ENCODE measurements around the gene SPATC1L.

The SPATC1L gene

GRCh38 chr21:46183910-46184624 lies at the start of gene SPATC1L:
TSS of gene SPATC1L (minus strand) at chr21:46184459. CDS start at chr21:46182816, 1,643 bp downstream.
- peak; percentile 72 for DNase-seq (ENCODE audit: extremely low spot score)
- TF ChIP-seq PKNOX1 (IDR thresholded peaks at IDR 0.05) (no peak), BHLHE40 (IDR thresholded peaks at IDR 0.05; ENCODE audit: borderline replicate concordance) (no peak), SP1 (IDR thresholded peaks at IDR 0.05) (no peak), FOXA1 (IDR thresholded peaks at IDR 0.05) (no peak), ARNT (IDR thresholded peaks at IDR 0.05) (no peak), FOXM1 (IDR thresholded peaks at IDR 0.05; ENCODE audit: borderline replicate concordance) (no peak), LEF1 (IDR thresholded peaks at IDR 0.05; ENCODE audit: borderline replicate concordance) (no peak), TARDBP (IDR thresholded peaks at IDR 0.05) (no peak), FOXK2 (IDR thresholded peaks at IDR 0.05) (no peak), HDGF (IDR thresholded peaks at IDR 0.05; ENCODE audit: borderline replicate concordance) (no peak), ELF4 (IDR thresholded peaks at IDR 0.05) (no peak), CTBP1 (IDR thresholded peaks at IDR 0.05; ENCODE audit: borderline replicate concordance) (no peak), NFRKB (IDR thresholded peaks at IDR 0.05) (no peak), SUZ12 (IDR thresholded peaks at IDR 0.05) (no peak), L3MBTL2 (conservative IDR thresholded peaks at IDR 0.05) (no peak), ZNF384 (IDR thresholded peaks at IDR 0.05) (no peak)
- ChIA-PET CTCF (no interaction called here), POLR2A (no interaction called here)

GRCh38 chr21:46229923-46230260 lies 45.6 kb upstream of the SPATC1L start:
- DNase-seq (ENCODE audit: extremely low spot score) = no peak
- ChIA-PET CTCF (interaction anchor here (0.9 kb wide), 1 partner anchor 11 kb away, joined by 3 read pairs; no protein-coding TSS in a partner anchor), POLR2A (interaction anchor here (1.1 kb wide), 1 partner anchor 256 kb away, joined by 3 read pairs; no protein-coding TSS in a partner anchor)
- TF ChIP-seq CTBP1 (IDR thresholded peaks at IDR 0.05; ENCODE audit: borderline replicate concordance) (no peak), FOXK2 (IDR thresholded peaks at IDR 0.05) (no peak), NFRKB (IDR thresholded peaks at IDR 0.05) (no peak), BHLHE40 (IDR thresholded peaks at IDR 0.05; ENCODE audit: borderline replicate concordance) (no peak), FOXM1 (IDR thresholded peaks at IDR 0.05; ENCODE audit: borderline replicate concordance) (no peak), ZNF384 (IDR thresholded peaks at IDR 0.05) (no peak), ARNT (IDR thresholded peaks at IDR 0.05) (no peak), FOXA1 (IDR thresholded peaks at IDR 0.05) (no peak), TARDBP (IDR thresholded peaks at IDR 0.05) (no peak), SUZ12 (IDR thresholded peaks at IDR 0.05) (no peak)

GRCh38 chr21:46229133-46229922 lies 45.1 kb upstream of the SPATC1L start:
- ChIA-PET CTCF (no interaction called here), POLR2A (no interaction called here)
- TF ChIP-seq FOXA1 (IDR thresholded peaks at IDR 0.05) (no peak), L3MBTL2 (conservative IDR thresholded peaks at IDR 0.05) (peak; percentile 98)
- DNase-seq (ENCODE audit: extremely low spot score) = peak; percentile 60

- DNase-seq (ENCODE audit: extremely low spot score) = peak; percentile 99
- CTCF ChIA-PET = no interaction called here
- no peak for TF ChIP-seq ELF4 (IDR thresholded peaks at IDR 0.05)
- TF ChIP-seq BHLHE40 (IDR thresholded peaks at IDR 0.05; ENCODE audit: borderline replicate concordance) = no peak
- no peak for TF ChIP-seq LEF1 (IDR thresholded peaks at IDR 0.05; ENCODE audit: borderline replicate concordance)
- peak; percentile 92 for TF ChIP-seq L3MBTL2 (conservative IDR thresholded peaks at IDR 0.05)
- TF ChIP-seq FOXM1 (IDR thresholded peaks at IDR 0.05; ENCODE audit: borderline replicate concordance) = no peak
- POLR2A ChIA-PET = interaction anchor here (1.4 kb wide), 1 partner anchor 85 kb away, joined by 4 read pairs; no protein-coding TSS in a partner anchor
Observed at GRCh38 chr21:46228345-46229051, 44.2 kb upstream of the SPATC1L start, which contains the start of gene LSS. TSS of gene LSS (minus strand) at chr21:46228774. CDS start at chr21:46228745, 29 bp downstream.

- DNase-seq (ENCODE audit: extremely low spot score) = no peak
- no peak for TF ChIP-seq CTBP1 (IDR thresholded peaks at IDR 0.05; ENCODE audit: borderline replicate concordance)
- no peak for TF ChIP-seq BHLHE40 (IDR thresholded peaks at IDR 0.05; ENCODE audit: borderline replicate concordance)
- TF ChIP-seq TARDBP (IDR thresholded peaks at IDR 0.05) = no peak
- no peak for TF ChIP-seq FOXA1 (IDR thresholded peaks at IDR 0.05)
- TF ChIP-seq FOXM1 (IDR thresholded peaks at IDR 0.05; ENCODE audit: borderline replicate concordance) = no peak
- TF ChIP-seq PKNOX1 (IDR thresholded peaks at IDR 0.05) = no peak
- TF ChIP-seq SP1 (IDR thresholded peaks at IDR 0.05) = no peak
- no peak for TF ChIP-seq HDGF (IDR thresholded peaks at IDR 0.05; ENCODE audit: borderline replicate concordance)
- no peak for TF ChIP-seq SUZ12 (IDR thresholded peaks at IDR 0.05)
- TF ChIP-seq ZNF384 (IDR thresholded peaks at IDR 0.05) = no peak
- ChIA-PET CTCF (no interaction called here), POLR2A (interaction anchor here (1.4 kb wide), 2 partner anchors 75 to 84 kb away, joined by 4 read pairs; no protein-coding TSS in a partner anchor)
Observed at GRCh38 chr21:46227811-46228344, 43.6 kb upstream of the SPATC1L start.

All from HEK293T (cell line).